B cell (primary cell): ENCODE measurements around the gene ELOVL3.
"Not testable (repeated sequence)": the region's sequence is repeated elsewhere in the genome, so short reads cannot be mapped to it uniquely, and the experiment has no call there.

Experiments used
- EZH2 ChIP-seq: IDR thresholded peaks from 2 replicates; pipeline ENCODE4 v1.6.1; 2012; ENCODE audit warnings: borderline replicate concordance, low read depth, mild to moderate bottlenecking, moderate library complexity, low read length; ENCODE audit not compliant: insufficient read depth, poor library complexity, severe bottlenecking
- TF ChIP-seq, protein P1 (sequence below): fragments of 200-600 bp; IDR thresholded peaks from one replicate; pipeline ENCODE4 v1.8.0; 2022; ENCODE audit warnings: antibody characterized with exemption, mild to moderate bottlenecking

DNA sequence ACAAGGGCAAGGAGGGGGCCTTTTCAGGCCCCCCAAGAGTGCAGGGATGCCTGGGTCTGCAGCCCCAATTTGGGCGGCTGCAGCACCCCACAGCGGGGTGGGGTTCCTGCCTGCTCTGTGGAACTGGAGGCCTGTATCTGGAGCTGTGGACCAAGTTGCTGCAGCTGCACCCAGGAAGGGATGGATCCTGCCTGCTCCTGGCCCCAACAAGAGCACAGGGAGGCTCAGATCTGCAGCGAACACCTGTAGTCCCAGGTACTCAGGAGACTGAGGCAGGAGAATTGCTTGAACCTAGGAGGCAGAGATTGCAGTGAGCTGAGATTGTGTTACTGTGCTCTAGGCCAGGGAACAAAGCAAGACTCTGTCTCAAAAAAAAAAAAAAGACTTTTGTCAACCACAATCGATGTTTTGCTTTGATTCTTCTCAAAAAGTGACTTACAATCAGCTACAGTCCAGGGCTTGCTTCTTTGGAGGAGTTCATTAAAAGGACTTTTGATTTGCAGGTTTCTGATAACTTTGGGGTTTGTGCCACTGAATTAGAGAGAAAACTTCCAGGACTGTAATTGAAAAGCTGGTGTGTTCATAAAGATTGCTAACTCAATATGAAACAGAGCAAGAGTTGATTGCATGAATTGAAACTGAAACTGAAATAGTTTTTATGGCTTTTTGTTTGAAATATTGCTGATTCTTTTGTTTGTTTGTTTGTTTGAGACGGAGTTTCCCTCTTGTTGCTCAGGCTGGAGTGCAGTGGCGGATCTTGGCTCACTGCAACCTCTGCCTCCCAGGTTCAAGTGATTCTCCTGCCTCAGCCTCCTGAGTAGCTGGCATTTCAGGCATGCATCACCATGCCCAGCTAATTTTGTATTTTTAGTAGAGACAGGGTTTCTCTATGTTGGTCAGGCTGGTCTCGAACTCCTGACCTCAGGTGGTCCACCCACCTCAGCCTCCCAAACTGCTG, 36.9 kb upstream of the ELOVL3 start:
- TF ChIP-seq, protein P1, sequence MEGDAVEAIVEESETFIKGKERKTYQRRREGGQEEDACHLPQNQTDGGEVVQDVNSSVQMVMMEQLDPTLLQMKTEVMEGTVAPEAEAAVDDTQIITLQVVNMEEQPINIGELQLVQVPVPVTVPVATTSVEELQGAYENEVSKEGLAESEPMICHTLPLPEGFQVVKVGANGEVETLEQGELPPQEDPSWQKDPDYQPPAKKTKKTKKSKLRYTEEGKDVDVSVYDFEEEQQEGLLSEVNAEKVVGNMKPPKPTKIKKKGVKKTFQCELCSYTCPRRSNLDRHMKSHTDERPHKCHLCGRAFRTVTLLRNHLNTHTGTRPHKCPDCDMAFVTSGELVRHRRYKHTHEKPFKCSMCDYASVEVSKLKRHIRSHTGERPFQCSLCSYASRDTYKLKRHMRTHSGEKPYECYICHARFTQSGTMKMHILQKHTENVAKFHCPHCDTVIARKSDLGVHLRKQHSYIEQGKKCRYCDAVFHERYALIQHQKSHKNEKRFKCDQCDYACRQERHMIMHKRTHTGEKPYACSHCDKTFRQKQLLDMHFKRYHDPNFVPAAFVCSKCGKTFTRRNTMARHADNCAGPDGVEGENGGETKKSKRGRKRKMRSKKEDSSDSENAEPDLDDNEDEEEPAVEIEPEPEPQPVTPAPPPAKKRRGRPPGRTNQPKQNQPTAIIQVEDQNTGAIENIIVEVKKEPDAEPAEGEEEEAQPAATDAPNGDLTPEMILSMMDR, result not testable (repeated sequence)
- not testable (repeated sequence) for TF ChIP-seq EZH2
